SIG-M5 treated with dmso at 0.1 percent for 504 hours (cell line): ENCODE measurements around the gene SLC27A1.
"Not testable (repeated sequence)": the region's sequence is repeated elsewhere in the genome, so short reads cannot be mapped to it uniquely, and the experiment has no call there.

Experiments used
- DNase-seq: peaks from one replicate; lab custom pipeline; 2025; ENCODE audit not compliant: unreplicated experiment; lab: John Stamatoyannopoulos, UW

SLC27A1 gene

DNA sequence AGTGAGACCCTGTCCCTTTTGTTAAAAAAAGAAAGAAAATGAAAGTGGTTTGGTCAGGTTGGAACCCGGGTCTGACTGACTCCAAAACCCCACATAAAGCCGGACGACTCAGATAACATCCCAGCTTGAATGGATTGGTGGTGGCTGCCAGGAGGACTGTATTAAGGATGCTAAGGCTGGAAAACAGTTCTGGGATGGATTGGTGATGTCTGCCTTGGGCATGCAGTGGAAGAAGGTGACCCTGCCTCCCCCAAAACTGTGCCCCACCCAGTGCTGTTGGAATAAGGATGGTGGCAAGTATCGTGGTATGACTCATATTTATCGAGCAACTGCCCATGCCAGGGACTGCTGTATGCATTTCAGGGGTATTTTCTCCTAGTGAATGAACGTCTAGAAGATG, 66.6 kb downstream of the SLC27A1 start:
- no peak for DNase-seq

DNA sequence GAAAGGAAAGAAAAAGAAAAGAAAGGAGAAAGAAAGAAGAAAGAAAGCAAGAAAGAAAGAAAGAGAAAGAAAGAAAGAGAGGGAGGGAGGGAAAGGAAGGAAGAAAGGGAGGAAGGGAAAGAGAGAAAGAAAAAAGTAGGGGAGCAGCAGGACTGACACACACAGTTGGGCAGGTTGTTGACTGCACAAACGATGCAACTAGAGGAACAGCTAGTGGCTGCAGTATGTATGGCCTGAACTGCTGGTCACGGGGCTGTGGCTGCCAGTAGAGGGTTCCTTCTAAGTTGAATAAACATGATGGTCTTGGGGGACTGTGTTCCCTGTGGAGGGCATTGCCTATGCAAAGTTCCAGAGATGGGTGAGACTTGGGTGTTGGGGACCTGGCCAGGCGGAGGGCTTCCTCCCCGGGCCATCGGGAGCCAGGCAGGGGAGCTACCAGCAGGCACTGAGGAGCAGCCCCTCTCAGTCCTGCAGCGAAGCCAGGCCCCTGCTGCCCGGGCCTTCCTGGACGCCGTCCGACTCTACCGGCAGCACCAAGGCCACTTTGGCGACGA, 68.4 kb downstream of the SLC27A1 start:
- DNase-seq, result no peak

DNA sequence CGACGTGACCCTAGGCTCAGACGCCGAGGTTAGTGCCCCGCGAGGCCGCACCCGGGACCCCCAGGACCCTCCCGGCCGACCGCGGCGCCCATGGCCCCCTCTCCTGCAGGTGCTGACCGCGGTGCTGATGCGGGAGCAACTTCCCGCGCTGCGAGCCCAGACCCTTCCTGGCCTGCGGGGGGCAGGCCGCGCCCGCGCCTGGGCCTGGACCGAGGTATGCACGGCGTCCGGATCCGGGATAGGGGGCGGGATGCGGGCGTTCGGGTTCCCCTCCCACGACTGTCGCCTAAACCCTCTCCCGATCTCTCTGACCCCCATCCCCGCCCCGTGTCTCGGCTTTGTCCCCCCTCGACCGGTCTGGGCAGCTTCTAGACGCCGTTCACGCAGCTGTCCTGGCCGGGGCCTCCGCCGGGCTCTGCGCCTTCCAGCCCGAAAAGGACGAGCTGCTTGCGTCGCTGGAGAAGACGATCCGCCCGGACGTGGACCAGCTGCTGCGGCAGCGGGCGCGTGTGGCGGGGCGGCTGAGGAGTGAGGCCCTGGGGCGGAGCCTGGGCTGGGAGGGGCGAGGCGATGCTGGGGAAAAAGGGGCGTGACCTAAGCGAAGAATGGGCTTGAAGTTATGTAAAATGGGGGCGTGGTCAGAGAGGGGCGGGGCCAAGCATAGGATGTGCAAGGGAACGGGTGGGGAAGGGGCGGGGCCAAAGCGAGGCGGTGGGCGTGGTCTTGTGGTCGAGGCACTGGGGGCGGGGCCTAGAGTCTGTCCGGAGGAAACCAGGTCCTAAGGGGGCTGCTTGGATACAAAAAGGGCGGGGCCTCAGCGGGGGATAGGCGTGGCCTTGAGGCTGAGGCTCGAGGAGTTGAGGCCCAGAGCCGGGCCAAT, 69.2 kb downstream of the SLC27A1 start:
- DNase-seq, result peak; percentile 92

DNA sequence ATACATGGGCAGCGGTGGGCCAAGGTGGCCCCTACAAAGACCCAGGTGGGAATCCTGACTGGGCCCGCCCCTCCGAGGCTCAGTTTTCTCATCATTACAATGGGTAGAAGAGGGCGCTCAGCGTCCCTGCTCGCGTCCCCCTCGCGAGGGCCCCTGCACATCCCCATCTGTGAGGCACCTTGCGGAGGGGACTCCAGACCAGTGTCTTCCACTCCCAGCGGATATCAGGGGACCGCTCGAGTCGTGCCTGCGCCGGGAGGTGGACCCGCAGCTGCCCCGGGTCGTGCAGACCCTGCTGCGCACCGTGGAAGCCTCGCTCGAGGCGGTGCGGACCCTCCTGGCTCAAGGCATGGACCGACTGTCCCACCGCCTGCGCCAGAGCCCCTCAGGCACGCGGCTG, 69.8 kb downstream of the SLC27A1 start:
- no peak for DNase-seq

DNA sequence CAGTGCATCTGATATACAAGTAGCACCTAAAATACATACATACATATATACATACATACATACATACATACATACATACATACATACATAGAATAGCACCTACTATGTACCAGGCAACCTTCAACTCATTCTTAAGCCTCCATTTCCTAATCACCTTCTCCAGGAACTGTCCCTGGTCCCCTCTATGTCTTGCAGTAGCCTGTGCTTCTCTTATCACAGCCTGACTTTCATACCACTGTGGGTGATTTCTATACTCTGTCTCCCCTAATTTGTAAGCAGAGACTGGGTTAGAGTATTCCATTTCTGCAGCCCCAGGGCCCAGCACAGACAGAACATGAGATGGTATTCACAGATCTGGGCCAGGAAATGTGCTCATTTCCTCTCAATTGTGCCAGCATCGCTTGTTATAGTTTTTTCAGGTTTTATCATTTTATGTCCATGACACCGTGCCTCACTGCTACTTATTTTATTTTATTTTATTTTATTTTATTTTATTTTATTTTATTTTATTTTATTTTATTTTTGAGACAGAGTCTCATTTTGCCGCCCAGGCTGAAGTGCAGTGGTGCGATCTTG, 70.9 kb downstream of the SLC27A1 start:
- DNase-seq, result no peak

DNA sequence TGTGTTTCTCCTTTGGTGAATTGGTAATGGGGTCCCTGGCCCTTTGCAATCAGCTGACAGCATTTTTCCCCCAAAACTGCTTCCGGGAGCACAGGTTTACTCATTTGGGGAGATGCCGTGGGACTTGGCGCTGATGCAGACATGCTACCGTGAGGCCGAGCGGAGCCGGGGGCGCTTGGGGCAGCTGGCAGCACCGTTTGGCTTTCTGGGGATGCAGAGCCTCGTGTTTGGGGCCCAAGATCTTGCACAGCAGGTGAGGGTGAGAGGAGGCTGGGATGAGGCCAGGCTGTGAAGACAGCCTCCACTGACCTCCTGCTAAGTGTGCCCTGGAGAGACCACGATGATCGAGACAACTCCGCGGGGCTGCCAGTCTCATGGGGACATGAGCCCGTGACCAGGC, 71.7 kb downstream of the SLC27A1 start:
- no peak for DNase-seq

DNA sequence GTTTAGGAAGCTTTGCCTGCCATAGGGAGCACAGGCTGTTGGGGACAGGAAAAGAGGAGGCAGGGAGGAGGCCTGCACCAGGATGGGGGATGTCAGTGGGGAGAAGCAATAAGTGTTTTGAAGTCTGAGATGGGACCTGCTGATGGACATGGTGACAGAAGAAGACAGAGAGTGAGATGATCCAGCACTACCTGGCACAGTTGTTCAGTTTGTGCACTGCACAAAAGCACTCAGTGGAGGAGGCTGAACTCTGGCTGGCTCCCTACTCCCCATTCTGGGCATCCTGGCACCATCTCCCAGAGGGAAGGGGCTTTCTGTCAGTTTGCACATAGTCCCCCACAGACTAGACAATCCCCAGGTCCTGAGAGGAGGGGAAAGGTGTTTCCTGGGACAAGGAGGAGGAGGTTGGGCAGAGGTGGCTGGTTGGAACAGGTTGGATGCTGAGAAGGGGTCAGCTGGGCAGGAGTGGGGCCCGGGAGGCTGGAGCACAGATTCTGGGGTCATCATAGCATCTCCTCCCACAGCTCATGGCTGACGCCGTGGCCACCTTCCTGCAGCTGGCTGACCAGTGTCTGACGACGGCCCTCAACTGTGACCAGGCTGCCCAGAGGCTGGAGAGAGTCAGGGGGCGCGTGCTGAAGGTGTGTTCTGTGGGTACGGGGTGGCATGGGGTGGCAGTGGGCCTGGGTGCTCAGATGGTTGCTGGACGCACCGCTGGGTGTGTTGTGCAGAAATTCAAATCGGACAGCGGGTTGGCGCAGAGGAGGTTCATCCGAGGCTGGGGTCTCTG, 72.7 kb downstream of the SLC27A1 start:
- no peak for DNase-seq

DNA sequence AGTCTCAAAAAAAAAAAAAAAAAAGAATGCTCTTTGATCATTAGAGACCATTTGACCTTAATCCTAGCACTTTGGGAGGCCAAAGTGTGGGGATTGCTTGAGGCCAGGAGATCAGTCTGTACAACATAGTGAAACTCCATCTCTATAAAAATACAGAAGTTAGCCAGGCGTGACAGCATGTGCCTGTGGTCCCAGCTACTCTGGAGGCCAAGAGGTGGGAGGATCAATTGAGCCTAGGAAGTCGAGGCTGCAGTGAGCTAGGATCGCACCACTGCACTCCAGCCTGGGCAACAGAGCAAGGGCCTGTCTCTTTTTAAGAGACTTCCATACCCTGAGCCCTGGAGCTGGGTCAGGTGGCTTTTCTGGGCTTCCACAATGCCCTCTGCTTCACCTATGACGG, 73.7 kb downstream of the SLC27A1 start:
- no peak for DNase-seq

DNA sequence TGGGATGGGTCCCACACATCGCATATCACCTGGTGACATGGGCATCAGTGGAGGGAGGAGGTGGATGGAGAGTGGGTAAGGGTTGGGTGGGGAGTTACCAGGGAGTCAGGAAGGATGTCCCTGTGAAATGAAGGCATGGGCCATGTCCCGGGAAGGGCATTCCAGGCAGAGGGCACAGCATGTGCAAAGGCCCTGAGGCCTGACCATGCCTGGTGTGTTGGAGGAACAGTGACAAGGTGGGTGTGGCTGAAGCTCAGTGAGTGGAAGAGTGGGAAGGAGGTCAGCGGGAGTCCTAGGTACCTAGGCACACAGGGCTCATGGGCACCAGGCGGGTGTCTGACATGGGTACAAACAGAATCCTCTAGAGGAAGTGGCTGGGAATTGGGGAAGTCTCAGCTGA, 74.1 kb downstream of the SLC27A1 start:
- no peak for DNase-seq

DNA sequence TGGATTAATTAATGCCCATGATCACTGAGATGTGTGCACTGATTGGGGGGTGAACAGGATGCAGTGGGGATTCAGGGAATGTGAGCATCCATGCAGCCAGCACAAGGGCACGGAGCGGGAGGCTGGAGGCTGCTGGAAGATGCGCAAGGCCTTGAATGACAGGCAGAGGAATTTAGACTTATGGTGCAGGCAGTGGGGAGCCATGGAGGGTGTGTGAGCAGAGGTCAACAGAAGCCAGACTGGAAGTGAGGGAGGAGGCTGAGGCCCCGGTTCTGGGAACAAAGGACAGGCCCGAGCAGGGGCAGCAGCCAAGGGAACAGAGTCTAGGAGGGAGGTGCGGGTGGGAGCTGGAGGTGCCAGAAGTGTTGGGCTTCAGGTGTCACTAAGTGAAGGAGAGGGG, 77.8 kb downstream of the SLC27A1 start:
- no peak for DNase-seq

DNA sequence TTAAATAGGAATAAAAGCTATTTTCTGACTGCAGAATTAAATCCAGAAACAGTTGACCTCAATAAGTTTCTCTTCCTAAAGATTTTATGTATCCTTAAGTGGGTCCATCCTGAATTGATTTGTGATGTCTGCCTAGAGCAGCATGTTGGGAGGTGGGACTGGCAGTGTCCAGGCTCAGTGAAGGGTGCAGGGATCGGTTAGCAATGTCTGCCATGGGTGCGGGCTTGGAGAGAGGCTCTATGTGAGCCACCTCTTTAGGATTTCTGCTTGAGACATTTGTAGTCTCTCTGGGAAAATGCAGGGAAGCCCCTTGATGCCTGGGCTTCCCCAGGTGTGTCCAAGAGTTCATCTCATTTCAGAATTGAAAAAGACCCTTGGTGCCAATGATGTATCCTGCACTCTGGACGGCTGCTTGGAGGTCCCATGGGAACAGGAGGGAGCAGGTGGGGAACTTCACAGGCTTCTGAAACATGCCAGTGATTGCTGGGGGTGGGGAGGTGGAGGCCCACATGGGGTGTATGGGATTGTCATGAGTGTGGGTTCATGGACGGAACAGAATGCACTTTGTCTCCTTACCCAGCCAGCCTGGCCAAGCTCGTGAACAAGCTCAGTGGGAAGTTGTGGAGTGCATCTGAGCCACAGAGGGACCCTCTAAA, 78.9 kb downstream of the SLC27A1 start:
- DNase-seq, result no peak

DNA sequence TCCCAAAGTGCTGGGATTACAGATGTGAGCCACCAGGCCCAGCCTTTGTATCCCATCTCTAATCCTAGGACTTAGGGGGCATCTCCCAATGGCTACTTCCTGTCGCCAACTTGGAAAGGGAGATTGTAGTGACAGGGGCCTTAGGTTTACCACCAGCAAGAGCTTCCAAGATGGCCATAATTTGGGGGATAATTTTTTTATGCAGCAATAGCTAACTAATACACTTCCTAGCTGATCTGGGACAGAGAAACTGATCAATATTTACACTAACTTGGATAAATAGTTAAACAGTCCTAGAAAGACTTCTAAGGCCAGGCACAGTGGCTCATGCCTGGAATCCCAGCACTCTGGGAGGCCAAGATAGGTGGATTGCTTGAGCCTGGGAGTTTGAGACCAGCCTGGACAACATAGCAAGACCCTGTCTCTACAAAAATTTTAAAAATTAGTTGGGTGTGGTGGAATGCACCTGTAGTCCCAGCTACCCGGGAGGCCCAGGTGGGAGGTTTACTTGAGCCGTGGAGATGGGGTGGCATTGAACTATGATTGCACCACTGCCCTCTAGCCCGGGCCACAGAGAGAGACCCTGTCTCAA, 79.8 kb downstream of the SLC27A1 start:
- DNase-seq, result no peak

DNA sequence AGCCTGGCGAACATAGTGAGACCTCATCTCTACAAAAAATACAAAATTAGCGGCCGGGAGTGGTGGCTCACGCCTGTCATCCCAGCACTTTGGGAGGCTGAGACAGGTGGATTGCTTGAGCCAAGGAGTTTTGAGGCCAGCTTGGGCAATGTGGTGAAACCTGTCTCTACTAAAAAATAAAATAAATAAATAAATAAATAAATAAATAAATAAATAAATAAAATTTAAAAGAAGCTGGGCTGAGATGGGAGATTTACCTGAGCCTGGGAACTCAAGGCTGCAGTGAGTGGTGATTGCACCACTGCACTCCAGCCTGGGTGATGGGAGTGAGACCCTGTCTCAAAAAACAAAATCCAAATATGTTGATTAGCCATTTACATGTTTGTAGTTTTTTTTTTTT, 82.4 kb downstream of the SLC27A1 start:
- DNase-seq, result not testable (repeated sequence)

DNA sequence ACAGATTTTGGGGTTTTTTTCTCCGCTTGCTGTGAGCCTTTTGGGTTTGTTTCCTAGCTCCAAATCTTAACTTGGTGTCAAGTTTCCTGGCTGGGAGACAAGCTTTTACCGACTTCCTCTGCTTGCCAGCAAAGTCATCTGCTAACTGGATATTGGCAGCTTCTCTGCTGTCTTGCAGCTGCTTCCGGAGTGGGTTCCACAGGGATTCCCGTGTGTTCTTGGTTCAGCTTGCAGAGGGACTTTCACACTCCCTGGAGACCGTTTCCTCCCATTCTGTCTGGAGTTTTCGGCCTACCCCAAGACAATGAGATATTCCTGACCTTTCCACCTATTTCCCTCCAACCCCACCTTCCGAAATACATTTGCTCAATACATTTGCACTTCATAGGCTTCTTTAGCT, 82.9 kb downstream of the SLC27A1 start:
- DNase-seq, result no peak

DNA sequence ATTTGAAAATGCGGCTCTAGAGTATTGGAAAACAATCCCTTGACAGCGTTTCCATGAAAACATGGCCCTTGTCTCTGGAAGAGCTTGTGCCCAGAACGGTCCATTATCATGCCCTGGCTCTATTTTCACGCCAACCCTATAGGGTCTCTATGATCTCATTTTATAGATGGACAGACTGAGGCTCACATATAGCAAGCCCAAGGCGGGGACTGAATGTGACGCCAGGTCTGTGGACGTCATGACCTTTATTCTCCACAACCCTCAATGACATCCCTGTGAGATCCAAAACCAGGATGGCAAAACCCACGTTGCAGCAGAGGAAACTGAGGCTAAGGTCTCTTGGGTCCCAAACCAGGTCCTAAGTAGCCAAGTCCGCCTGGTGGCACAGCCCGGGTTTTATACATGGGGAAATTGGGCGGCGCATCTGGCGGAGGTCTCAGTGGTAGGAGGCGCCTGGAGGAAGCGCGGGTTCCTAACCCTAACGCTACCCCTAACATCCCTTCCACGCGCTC, 84.7 kb downstream of the SLC27A1 start:
- no peak for DNase-seq

DNA sequence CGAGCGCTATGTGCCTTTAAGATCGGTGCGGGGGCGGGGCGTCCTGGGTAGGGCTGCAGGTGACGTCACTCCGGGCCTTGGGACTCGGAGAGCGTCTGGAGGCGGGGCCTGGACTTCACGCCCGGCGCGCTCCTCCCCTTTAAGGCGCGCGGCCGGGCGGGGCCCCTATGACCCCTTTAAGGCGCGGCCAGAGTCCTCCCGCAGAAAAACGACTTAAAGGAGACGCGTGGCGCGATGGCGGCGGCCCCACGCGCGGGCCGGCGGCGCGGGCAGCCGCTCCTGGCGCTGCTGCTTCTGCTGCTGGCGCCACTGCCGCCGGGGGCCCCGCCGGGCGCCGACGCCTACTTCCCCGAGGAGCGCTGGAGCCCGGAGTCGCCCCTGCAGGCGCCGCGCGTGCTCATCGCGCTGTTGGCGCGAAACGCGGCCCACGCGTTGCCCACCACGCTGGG, 85.2 kb downstream of the SLC27A1 start, which contains the start of gene COLGALT1:
Gene COLGALT1, plus strand, starts transcription at position 170 of the 449 bp plus-strand sequence. Its CDS starts 65 bp downstream, at position 235.
- DNase-seq, result peak; percentile 98
